ENCODE measurements around the gene IVL. TPM values are rescaled to one million over a fixed set of nuclear protein-coding genes. Genes with fewer than 3 reads are reported as not detected.

IVL gene
- total and polyA plus RNA-seq, 4 donors = 0.02 TPM; not detected in 3

DNA sequence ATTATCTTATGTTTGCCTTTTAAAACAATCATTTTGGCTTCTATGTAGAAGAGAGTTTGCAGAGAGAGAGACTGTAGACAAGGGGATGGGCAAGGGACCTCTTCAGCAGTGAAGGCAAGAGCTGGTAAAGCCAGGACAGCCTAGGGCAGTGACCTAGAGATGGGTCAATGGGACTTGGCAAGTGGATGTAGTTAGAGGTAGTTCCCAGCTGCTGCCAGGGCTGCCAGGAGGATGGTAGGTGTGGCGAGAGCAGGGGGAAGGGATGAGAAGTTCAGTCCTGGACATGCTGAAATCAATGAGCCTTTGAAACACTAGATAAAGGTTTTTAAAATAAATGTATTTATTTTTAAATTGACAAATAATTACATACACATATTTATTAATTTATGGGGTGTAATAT lies 32.3 kb downstream of the IVL start:
- no peak for TF ChIP-seq NR2F2 (IDR thresholded peaks at IDR 0.05)
- peak; percentile 42 for TF ChIP-seq YY1 (IDR thresholded peaks at IDR 0.05)
- TF ChIP-seq RAD21 (IDR thresholded peaks at IDR 0.05) = peak in 1 of 2 donors; percentile 22
- TF ChIP-seq HNF4G (IDR thresholded peaks at IDR 0.05) = no peak
- peak in 1 of 2 donors; percentile 78 for TF ChIP-seq HNF4A (conservative IDR thresholded peaks at IDR 0.05)
- TF ChIP-seq SP1 (IDR thresholded peaks at IDR 0.05) = no peak
- TF ChIP-seq, protein P1, sequence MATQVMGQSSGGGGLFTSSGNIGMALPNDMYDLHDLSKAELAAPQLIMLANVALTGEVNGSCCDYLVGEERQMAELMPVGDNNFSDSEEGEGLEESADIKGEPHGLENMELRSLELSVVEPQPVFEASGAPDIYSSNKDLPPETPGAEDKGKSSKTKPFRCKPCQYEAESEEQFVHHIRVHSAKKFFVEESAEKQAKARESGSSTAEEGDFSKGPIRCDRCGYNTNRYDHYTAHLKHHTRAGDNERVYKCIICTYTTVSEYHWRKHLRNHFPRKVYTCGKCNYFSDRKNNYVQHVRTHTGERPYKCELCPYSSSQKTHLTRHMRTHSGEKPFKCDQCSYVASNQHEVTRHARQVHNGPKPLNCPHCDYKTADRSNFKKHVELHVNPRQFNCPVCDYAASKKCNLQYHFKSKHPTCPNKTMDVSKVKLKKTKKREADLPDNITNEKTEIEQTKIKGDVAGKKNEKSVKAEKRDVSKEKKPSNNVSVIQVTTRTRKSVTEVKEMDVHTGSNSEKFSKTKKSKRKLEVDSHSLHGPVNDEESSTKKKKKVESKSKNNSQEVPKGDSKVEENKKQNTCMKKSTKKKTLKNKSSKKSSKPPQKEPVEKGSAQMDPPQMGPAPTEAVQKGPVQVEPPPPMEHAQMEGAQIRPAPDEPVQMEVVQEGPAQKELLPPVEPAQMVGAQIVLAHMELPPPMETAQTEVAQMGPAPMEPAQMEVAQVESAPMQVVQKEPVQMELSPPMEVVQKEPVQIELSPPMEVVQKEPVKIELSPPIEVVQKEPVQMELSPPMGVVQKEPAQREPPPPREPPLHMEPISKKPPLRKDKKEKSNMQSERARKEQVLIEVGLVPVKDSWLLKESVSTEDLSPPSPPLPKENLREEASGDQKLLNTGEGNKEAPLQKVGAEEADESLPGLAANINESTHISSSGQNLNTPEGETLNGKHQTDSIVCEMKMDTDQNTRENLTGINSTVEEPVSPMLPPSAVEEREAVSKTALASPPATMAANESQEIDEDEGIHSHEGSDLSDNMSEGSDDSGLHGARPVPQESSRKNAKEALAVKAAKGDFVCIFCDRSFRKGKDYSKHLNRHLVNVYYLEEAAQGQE (IDR thresholded peaks at IDR 0.05) = peak; percentile 31
- TF ChIP-seq, protein P2, sequence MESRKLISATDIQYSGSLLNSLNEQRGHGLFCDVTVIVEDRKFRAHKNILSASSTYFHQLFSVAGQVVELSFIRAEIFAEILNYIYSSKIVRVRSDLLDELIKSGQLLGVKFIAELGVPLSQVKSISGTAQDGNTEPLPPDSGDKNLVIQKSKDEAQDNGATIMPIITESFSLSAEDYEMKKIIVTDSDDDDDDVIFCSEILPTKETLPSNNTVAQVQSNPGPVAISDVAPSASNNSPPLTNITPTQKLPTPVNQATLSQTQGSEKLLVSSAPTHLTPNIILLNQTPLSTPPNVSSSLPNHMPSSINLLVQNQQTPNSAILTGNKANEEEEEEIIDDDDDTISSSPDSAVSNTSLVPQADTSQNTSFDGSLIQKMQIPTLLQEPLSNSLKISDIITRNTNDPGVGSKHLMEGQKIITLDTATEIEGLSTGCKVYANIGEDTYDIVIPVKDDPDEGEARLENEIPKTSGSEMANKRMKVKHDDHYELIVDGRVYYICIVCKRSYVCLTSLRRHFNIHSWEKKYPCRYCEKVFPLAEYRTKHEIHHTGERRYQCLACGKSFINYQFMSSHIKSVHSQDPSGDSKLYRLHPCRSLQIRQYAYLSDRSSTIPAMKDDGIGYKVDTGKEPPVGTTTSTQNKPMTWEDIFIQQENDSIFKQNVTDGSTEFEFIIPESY (IDR thresholded peaks at IDR 0.05) = no peak
- peak in 1 of 2 donors; percentile 23 for TF ChIP-seq JUND (IDR thresholded peaks at IDR 0.05)
- no peak for TF ChIP-seq FOXA2 (IDR thresholded peaks at IDR 0.05)
- TF ChIP-seq, protein P3, sequence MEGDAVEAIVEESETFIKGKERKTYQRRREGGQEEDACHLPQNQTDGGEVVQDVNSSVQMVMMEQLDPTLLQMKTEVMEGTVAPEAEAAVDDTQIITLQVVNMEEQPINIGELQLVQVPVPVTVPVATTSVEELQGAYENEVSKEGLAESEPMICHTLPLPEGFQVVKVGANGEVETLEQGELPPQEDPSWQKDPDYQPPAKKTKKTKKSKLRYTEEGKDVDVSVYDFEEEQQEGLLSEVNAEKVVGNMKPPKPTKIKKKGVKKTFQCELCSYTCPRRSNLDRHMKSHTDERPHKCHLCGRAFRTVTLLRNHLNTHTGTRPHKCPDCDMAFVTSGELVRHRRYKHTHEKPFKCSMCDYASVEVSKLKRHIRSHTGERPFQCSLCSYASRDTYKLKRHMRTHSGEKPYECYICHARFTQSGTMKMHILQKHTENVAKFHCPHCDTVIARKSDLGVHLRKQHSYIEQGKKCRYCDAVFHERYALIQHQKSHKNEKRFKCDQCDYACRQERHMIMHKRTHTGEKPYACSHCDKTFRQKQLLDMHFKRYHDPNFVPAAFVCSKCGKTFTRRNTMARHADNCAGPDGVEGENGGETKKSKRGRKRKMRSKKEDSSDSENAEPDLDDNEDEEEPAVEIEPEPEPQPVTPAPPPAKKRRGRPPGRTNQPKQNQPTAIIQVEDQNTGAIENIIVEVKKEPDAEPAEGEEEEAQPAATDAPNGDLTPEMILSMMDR (IDR thresholded peaks at IDR 0.05; ENCODE audit: low read depth, low read length, missing input control) = no peak
- no peak for TF ChIP-seq FOXA1 (IDR thresholded peaks at IDR 0.05)
- TF ChIP-seq, protein P4, sequence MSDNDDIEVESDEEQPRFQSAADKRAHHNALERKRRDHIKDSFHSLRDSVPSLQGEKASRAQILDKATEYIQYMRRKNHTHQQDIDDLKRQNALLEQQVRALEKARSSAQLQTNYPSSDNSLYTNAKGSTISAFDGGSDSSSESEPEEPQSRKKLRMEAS (IDR thresholded peaks at IDR 0.05) = no peak
- TF ChIP-seq, protein P5, sequence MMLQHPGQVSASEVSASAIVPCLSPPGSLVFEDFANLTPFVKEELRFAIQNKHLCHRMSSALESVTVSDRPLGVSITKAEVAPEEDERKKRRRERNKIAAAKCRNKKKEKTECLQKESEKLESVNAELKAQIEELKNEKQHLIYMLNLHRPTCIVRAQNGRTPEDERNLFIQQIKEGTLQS (IDR thresholded peaks at IDR 0.05) = no peak
- TF ChIP-seq RXRA (IDR thresholded peaks at IDR 0.05) = peak in 1 of 2 donors; percentile 91
- Histone ChIP-seq H3K27ac (ENCODE audit: low read depth in 1 of 2, low read length in 2 of 2) (no peak overlapping the region), H3K36me3 (ENCODE audit: control insufficient read depth in 4 of 4, insufficient read depth in 3 of 4, low read depth in 1 of 4, low read length in 3 of 4) (no peaks in the 10 kb centered on the region), H3K27me3 (ENCODE audit: control insufficient read depth in 4 of 4, insufficient read depth in 4 of 4, low read length in 3 of 4) (no peaks in the 10 kb centered on the region), H3K4me3 (ENCODE audit: low read depth in 1 of 3, low read length in 3 of 3) (no peak overlapping the region), H3K9ac (ENCODE audit: low read depth in 1 of 2, low read length in 2 of 2) (no peak overlapping the region), H3K4me1 (ENCODE audit: control insufficient read depth in 4 of 4, insufficient read depth in 4 of 4, low read length in 3 of 4) (peaks cover 2 to 23% (median 18%) of the 10 kb centered on the region in 4 donors), H3K9me3 (ENCODE audit: control insufficient read depth in 4 of 4, low read length in 3 of 4) (no peaks in the 10 kb centered on the region)
- DNase-seq (ENCODE audit: low spot score) = no peak
- WGBS = 34% methylated on average over 1 of the region's 1 CpG

DNA sequence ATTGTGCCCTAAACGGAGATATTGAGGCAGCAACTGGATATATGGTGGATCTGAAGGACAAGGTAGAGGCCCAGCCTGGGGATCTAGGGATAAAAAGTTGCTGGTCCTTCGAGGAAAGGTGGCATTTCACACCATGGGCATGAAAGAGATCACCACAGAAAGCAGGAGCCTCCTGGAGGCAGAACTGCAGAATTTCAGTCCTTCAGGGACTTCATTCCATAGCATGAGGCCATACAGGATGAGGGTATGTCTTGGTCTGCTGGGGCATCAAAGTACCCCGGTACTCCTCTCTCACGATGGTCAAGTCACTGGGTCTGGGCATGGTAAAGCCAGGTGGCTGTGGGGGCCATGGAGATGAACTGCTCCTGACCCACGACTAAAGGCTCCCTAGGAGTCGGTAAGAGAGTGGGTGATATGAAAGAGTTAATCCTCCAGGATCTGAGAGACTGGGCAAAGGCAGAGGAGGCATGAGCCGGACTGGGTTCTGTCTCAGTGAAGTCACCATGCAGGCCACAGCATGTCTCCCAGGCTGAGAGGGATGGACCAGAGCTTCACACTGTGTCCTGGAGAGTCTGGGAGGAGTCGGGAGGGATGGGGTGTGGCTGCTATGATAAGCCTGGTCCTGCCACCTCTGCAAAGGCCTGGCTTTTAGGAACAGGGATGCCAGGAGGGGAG lies 32.8 kb downstream of the IVL start:
- H3K27ac ChIP-seq (ENCODE audit: low read depth in 1 of 2, low read length in 2 of 2) = no peak overlapping the region
- no peak overlapping the region for H3K4me3 ChIP-seq (ENCODE audit: low read depth in 1 of 3, low read length in 3 of 3)
- no peaks in the 10 kb centered on the region for H3K27me3 ChIP-seq (ENCODE audit: control insufficient read depth in 4 of 4, insufficient read depth in 4 of 4, low read length in 3 of 4)
- no peaks in the 10 kb centered on the region for H3K36me3 ChIP-seq (ENCODE audit: control insufficient read depth in 4 of 4, insufficient read depth in 3 of 4, low read depth in 1 of 4, low read length in 3 of 4)
- H3K4me1 ChIP-seq (ENCODE audit: control insufficient read depth in 4 of 4, insufficient read depth in 4 of 4, low read length in 3 of 4) = peaks cover 2 to 23% (median 18%) of the 10 kb centered on the region in 4 donors
- no peak for TF ChIP-seq RXRA (IDR thresholded peaks at IDR 0.05)
- TF ChIP-seq, protein P3 (IDR thresholded peaks at IDR 0.05; ENCODE audit: low read depth, low read length, missing input control) = no peak
- TF ChIP-seq FOXA2 (IDR thresholded peaks at IDR 0.05) = no peak
- TF ChIP-seq, protein P1 (IDR thresholded peaks at IDR 0.05) = no peak
- no peak for TF ChIP-seq JUND (IDR thresholded peaks at IDR 0.05)
- no peak for TF ChIP-seq EGR1 (IDR thresholded peaks at IDR 0.05; ENCODE audit: low read depth in 2 of 2)
- TF ChIP-seq YY1 (IDR thresholded peaks at IDR 0.05) = no peak
- TF ChIP-seq, protein P4 (IDR thresholded peaks at IDR 0.05) = no peak
- DNase-seq (ENCODE audit: low spot score) = no peak
- H3K9ac ChIP-seq (ENCODE audit: low read depth in 1 of 2, low read length in 2 of 2) = no peak overlapping the region
- no peaks in the 10 kb centered on the region for H3K9me3 ChIP-seq (ENCODE audit: control insufficient read depth in 4 of 4, low read length in 3 of 4)
- whole genome bisulfite sequencing = 66% methylated on average over 8 of the region's 8 CpGs

Data from liver (tissue), 9 donors.